WTC11 (cell line): ENCODE results near the gene MVK. TPM values are rescaled to one million over a fixed set of nuclear protein-coding genes. Genes with fewer than 3 reads are reported as not detected.

Source experiments
- ATAC-seq: fragments of 200-7000 bp; cut with Tn5 transposase; 2 replicates; pipeline ENCODE4 v1.10.0; 2021; ENCODE audit warnings: mild to moderate bottlenecking, moderate library complexity
- Bru-seq: library from RNA; stranded (reverse); fragments of 400-500 nt; gene quantifications from one replicate; lab custom pipeline; 2021; lab: Mats Ljungman, UMichigan
- CTCF ChIA-PET: fragments of 300-600 bp; sonication (Branson Sonifier 250); formaldehyde crosslinking; loops from one replicate; lab custom pipeline; 2021; ENCODE audit warnings: antibody characterized with exemption; lab: Charles Lee
- POLR2A ChIA-PET: fragments of 350-600 bp; sonication (Branson Sonifier 250); formaldehyde crosslinking; loops from one replicate; lab custom pipeline; 2021; ENCODE audit warnings: antibody characterized with exemption; lab: Charles Lee
- DNase-seq: peaks from one replicate; pipeline ENCODE4 v3.0.0; 2021; ENCODE audit warnings: low spot score
- H3K27ac Mint-ChIP-seq: 2 replicates; pipeline ENCODE4 v1.8.0; 2021; ENCODE audit warnings: mixed read lengths
- H3K27me3 Mint-ChIP-seq: 2 replicates; pipeline ENCODE4 v1.8.0; 2021; ENCODE audit warnings: low read depth, mild to moderate bottlenecking, moderate library complexity, mixed read lengths
- H3K36me3 Mint-ChIP-seq: 2 replicates; pipeline ENCODE4 v1.8.0; 2021; ENCODE audit warnings: mixed read lengths
- H3K4me1 Mint-ChIP-seq: 2 replicates; pipeline ENCODE4 v1.8.0; 2022; ENCODE audit warnings: mixed read lengths
- H3K4me3 Mint-ChIP-seq: 2 replicates; pipeline ENCODE4 v1.8.0; 2021; ENCODE audit warnings: mild to moderate bottlenecking, moderate library complexity, mixed read lengths
- H3K9me3 Mint-ChIP-seq: 2 replicates; pipeline ENCODE4 v1.8.0; 2021; ENCODE audit warnings: mixed read lengths
- GABPB1 ChIP-seq: sonication (generic); formaldehyde crosslinking; IDR thresholded peaks from 2 replicates; pipeline ENCODE4 v1.8.1; 2023; ENCODE audit warnings: mild to moderate bottlenecking, missing genetic modification reagents
- JUN ChIP-seq: sonication (generic); formaldehyde crosslinking; IDR thresholded peaks from 2 replicates; pipeline ENCODE4 v1.8.0; 2023; ENCODE audit warnings: mild to moderate bottlenecking, missing genetic modification reagents
- MYBL2 ChIP-seq: sonication (generic); formaldehyde crosslinking; IDR thresholded peaks from 2 replicates; pipeline ENCODE4 v1.8.1; 2023; ENCODE audit warnings: mild to moderate bottlenecking, moderate library complexity, missing genetic modification reagents
- RELA ChIP-seq: sonication (generic); formaldehyde crosslinking; IDR thresholded peaks from 2 replicates; pipeline ENCODE4 v1.8.1; 2022; ENCODE audit warnings: missing genetic modification reagents, mild to moderate bottlenecking, borderline replicate concordance
- SOX15 ChIP-seq: fragments of 250-450 bp; sonication (Bioruptor Pico); IDR thresholded peaks from 2 replicates; pipeline ENCODE4 v1.9.0; 2021; ENCODE audit warnings: mild to moderate bottlenecking
- SP1 ChIP-seq: sonication (generic); formaldehyde crosslinking; conservative IDR thresholded peaks from 2 replicates; pipeline ENCODE4 v1.8.1; 2022; ENCODE audit warnings: missing genetic modification reagents
- TEAD4 ChIP-seq: sonication (generic); formaldehyde crosslinking; IDR thresholded peaks from 2 replicates; pipeline ENCODE4 v1.8.0; 2022; ENCODE audit warnings: mild to moderate bottlenecking, missing genetic modification reagents
- ZNF232 ChIP-seq: sonication (generic); formaldehyde crosslinking; IDR thresholded peaks from 2 replicates; pipeline ENCODE4 v1.8.0; 2022; ENCODE audit warnings: mild to moderate bottlenecking, missing genetic modification reagents
- long read RNA-seq, 3 experiments: library from RNA in 1 of 3; library from capped mRNA in 1 of 3; library from polyadenylated mRNA in 1 of 3; unstranded in 2 of 3; stranded (forward) in 1 of 3; transcript quantifications; one replicate each; pipeline ENCODE4 v2.0.0, GENCODE V29; 2021
- total RNA-seq: library from RNA; stranded (reverse); gene quantifications from 3 replicates; pipeline ENCODE4 v1.2.3, GENCODE V29; 2021
- TF ChIP-seq, protein P1 (sequence below): sonication (generic); formaldehyde crosslinking; IDR thresholded peaks from 2 replicates; pipeline ENCODE4 v1.8.1; 2022; ENCODE audit warnings: mild to moderate bottlenecking, missing genetic modification reagents, moderate library complexity, borderline replicate concordance
- TF ChIP-seq, protein P2 (sequence below): sonication (generic); formaldehyde crosslinking; IDR thresholded peaks from 2 replicates; pipeline ENCODE4 v1.8.0; 2023; ENCODE audit warnings: missing genetic modification reagents, mild to moderate bottlenecking, borderline replicate concordance
- TF ChIP-seq, protein P3 (sequence below): fragments of 250-450 bp; sonication (Bioruptor Pico); IDR thresholded peaks from 2 replicates; pipeline ENCODE4 v1.9.0; 2021; ENCODE audit warnings: mild to moderate bottlenecking, borderline replicate concordance
- TF ChIP-seq, protein P4 (sequence below): fragments of 250-450 bp; sonication (Bioruptor Pico); IDR thresholded peaks from 2 replicates; pipeline ENCODE4 v1.9.0; 2021; ENCODE audit warnings: mild to moderate bottlenecking
- TF ChIP-seq, protein P5 (sequence below): sonication (generic); formaldehyde crosslinking; IDR thresholded peaks from 2 replicates; pipeline ENCODE4 v1.8.1; 2022; ENCODE audit warnings: missing genetic modification reagents, borderline replicate concordance
- TF ChIP-seq, protein P6 (sequence below): sonication (generic); formaldehyde crosslinking; IDR thresholded peaks from 2 replicates; pipeline ENCODE4 v1.8.0; 2022; ENCODE audit warnings: mild to moderate bottlenecking, missing genetic modification reagents
- TF ChIP-seq, protein P7 (sequence below): sonication (generic); formaldehyde crosslinking; IDR thresholded peaks from 2 replicates; pipeline ENCODE4 v1.8.0; 2022; ENCODE audit warnings: missing genetic modification reagents

Gene MVK
- total RNA-seq (13.2 to 15.3 TPM (median 13.9 TPM) in 3 replicates), Bru-seq, nascent RNA (percentile 67 among the genes with signal in this experiment)
- long read RNA-seq, experiment 1, transcript MVK-202 (10 exons, 1,770 nt): minor isoform, 8 of 86 reads
- long read RNA-seq, experiment 1, transcript MVK-203 (9 exons, 1,644 nt): minor isoform, 5 of 86 reads
- long read RNA-seq, experiment 1, transcript MVK-201 (11 exons, 1,956 nt): major isoform, 68 of 86 reads
- long read RNA-seq, experiment 1, partial matches to known transcripts: 0 of 86 reads
- long read RNA-seq, experiment 1, other reads (novel, unspliced or antisense): 4 of 86 reads
- long read RNA-seq, experiment 2, transcript MVK-201 (11 exons, 1,956 nt): major isoform, 12 of 27 reads
- long read RNA-seq, experiment 2, partial matches to known transcripts: 5 of 27 reads
- long read RNA-seq, experiment 2, other reads (novel, unspliced or antisense): 7 of 27 reads
- long read RNA-seq, experiment 3, transcript MVK-202 (10 exons, 1,770 nt): minor isoform, 7 of 46 reads
- long read RNA-seq, experiment 3, transcript MVK-201 (11 exons, 1,956 nt): major isoform, 29 of 46 reads
- long read RNA-seq, experiment 3, partial matches to known transcripts: 2 of 46 reads
- long read RNA-seq, experiment 3, other reads (novel, unspliced or antisense): 5 of 46 reads

DNA sequence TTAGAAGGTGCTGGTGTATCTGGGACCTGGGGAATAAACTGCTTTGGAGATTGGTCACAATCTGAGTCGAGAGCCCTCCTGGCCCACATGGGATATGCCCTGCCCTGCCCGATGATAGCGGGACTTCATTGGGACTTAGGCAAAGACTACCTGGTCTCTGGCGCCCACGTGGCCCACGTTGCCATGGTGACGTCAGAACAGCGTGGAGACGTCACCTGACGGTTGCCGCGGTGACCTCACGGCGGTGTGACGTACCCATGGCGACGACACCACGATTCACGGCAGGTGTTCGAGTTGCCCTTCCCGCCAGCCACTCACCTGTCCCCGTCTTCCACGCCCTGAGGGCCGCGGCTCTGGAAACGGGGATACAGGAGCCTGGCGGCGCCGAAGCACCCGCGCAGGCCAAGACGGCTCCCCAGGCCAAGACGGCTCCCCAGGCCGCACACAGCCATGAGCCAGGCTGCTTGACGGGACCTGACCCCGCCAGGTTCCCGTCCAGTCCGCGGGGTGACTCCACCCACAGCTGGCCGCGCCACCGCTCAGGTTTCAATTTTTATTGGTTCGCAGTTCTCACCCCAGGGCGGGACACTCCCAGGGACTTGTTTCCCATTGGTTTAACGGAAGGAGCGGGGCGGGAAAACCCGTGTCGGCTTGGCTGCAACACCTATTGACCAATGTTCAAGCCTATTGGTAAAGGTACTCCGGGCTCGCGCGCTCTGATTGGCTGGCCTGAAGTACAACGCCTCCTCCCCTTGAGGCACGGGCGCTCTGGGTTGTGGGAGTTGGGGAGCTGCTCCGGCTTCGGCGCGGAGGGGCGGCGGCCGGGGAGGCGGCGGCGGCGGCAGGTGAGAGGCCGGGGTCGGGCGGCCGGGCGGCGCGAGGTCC lies at the start of gene MVK, which contains the start of gene MMAB:
TSS of gene MVK (plus strand) at position 766 of the 885 bp plus-strand sequence. CDS start 1,029 bp downstream, outside the sequence.
TSS of gene MMAB (minus strand) at position 476 of the 885 bp plus-strand sequence. CDS start at position 452, 24 bp downstream.
- ChIA-PET CTCF (interaction anchor here (0.8 to 2.2 kb wide), 12 partner anchors 9 to 461 kb away, joined by 3 to 13 read pairs (median 4); no protein-coding TSS in a partner anchor), POLR2A (no interaction called here)
- peak; percentile 98 for ATAC-seq
- peaks cover 17% of the 10 kb centered on the region for H3K4me1 Mint-ChIP-seq
- H3K36me3 Mint-ChIP-seq: peaks cover 20% of the 10 kb centered on the region
- H3K9me3 Mint-ChIP-seq: no peaks in the 10 kb centered on the region
- H3K27me3 Mint-ChIP-seq: no peaks in the 10 kb centered on the region
- DNase-seq: peak; percentile 99
- peak within 1 kb of the TSS; percentile 97 for H3K27ac Mint-ChIP-seq
- peak within 1 kb of the TSS; percentile 81 for H3K4me3 Mint-ChIP-seq
- TF ChIP-seq SOX15 (CRISPR knock-in tag): no peak
- TF ChIP-seq MYBL2 (CRISPR knock-in tag): peak; percentile 96
- TF ChIP-seq, protein P1, sequence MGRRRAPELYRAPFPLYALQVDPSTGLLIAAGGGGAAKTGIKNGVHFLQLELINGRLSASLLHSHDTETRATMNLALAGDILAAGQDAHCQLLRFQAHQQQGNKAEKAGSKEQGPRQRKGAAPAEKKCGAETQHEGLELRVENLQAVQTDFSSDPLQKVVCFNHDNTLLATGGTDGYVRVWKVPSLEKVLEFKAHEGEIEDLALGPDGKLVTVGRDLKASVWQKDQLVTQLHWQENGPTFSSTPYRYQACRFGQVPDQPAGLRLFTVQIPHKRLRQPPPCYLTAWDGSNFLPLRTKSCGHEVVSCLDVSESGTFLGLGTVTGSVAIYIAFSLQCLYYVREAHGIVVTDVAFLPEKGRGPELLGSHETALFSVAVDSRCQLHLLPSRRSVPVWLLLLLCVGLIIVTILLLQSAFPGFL (CRISPR knock-in tag): no peak
- TF ChIP-seq GABPB1 (CRISPR knock-in tag): peak; percentile 76
- TF ChIP-seq, protein P2, sequence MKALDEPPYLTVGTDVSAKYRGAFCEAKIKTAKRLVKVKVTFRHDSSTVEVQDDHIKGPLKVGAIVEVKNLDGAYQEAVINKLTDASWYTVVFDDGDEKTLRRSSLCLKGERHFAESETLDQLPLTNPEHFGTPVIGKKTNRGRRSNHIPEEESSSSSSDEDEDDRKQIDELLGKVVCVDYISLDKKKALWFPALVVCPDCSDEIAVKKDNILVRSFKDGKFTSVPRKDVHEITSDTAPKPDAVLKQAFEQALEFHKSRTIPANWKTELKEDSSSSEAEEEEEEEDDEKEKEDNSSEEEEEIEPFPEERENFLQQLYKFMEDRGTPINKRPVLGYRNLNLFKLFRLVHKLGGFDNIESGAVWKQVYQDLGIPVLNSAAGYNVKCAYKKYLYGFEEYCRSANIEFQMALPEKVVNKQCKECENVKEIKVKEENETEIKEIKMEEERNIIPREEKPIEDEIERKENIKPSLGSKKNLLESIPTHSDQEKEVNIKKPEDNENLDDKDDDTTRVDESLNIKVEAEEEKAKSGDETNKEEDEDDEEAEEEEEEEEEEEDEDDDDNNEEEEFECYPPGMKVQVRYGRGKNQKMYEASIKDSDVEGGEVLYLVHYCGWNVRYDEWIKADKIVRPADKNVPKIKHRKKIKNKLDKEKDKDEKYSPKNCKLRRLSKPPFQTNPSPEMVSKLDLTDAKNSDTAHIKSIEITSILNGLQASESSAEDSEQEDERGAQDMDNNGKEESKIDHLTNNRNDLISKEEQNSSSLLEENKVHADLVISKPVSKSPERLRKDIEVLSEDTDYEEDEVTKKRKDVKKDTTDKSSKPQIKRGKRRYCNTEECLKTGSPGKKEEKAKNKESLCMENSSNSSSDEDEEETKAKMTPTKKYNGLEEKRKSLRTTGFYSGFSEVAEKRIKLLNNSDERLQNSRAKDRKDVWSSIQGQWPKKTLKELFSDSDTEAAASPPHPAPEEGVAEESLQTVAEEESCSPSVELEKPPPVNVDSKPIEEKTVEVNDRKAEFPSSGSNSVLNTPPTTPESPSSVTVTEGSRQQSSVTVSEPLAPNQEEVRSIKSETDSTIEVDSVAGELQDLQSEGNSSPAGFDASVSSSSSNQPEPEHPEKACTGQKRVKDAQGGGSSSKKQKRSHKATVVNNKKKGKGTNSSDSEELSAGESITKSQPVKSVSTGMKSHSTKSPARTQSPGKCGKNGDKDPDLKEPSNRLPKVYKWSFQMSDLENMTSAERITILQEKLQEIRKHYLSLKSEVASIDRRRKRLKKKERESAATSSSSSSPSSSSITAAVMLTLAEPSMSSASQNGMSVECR (CRISPR knock-in tag): peak; percentile 95; the same call in 1 of the 2 replicates
- TF ChIP-seq, protein P3, sequence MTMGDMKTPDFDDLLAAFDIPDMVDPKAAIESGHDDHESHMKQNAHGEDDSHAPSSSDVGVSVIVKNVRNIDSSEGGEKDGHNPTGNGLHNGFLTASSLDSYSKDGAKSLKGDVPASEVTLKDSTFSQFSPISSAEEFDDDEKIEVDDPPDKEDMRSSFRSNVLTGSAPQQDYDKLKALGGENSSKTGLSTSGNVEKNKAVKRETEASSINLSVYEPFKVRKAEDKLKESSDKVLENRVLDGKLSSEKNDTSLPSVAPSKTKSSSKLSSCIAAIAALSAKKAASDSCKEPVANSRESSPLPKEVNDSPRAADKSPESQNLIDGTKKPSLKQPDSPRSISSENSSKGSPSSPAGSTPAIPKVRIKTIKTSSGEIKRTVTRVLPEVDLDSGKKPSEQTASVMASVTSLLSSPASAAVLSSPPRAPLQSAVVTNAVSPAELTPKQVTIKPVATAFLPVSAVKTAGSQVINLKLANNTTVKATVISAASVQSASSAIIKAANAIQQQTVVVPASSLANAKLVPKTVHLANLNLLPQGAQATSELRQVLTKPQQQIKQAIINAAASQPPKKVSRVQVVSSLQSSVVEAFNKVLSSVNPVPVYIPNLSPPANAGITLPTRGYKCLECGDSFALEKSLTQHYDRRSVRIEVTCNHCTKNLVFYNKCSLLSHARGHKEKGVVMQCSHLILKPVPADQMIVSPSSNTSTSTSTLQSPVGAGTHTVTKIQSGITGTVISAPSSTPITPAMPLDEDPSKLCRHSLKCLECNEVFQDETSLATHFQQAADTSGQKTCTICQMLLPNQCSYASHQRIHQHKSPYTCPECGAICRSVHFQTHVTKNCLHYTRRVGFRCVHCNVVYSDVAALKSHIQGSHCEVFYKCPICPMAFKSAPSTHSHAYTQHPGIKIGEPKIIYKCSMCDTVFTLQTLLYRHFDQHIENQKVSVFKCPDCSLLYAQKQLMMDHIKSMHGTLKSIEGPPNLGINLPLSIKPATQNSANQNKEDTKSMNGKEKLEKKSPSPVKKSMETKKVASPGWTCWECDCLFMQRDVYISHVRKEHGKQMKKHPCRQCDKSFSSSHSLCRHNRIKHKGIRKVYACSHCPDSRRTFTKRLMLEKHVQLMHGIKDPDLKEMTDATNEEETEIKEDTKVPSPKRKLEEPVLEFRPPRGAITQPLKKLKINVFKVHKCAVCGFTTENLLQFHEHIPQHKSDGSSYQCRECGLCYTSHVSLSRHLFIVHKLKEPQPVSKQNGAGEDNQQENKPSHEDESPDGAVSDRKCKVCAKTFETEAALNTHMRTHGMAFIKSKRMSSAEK (CRISPR knock-in tag): no peak
- no peak for TF ChIP-seq TEAD4 (CRISPR knock-in tag)
- TF ChIP-seq, protein P4, sequence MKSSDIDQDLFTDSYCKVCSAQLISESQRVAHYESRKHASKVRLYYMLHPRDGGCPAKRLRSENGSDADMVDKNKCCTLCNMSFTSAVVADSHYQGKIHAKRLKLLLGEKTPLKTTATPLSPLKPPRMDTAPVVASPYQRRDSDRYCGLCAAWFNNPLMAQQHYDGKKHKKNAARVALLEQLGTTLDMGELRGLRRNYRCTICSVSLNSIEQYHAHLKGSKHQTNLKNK (CRISPR knock-in tag): no peak
- TF ChIP-seq SP1 (CRISPR knock-in tag): peak; percentile 92
- TF ChIP-seq JUN (CRISPR knock-in tag): no peak
- TF ChIP-seq, protein P5, sequence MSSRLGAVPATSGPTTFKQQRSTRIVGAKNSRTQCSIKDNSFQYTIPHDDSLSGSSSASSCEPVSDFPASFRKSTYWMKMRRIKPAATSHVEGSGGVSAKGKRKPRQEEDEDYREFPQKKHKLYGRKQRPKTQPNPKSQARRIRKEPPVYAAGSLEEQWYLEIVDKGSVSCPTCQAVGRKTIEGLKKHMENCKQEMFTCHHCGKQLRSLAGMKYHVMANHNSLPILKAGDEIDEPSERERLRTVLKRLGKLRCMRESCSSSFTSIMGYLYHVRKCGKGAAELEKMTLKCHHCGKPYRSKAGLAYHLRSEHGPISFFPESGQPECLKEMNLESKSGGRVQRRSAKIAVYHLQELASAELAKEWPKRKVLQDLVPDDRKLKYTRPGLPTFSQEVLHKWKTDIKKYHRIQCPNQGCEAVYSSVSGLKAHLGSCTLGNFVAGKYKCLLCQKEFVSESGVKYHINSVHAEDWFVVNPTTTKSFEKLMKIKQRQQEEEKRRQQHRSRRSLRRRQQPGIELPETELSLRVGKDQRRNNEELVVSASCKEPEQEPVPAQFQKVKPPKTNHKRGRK: no peak
- no peak for TF ChIP-seq RELA
- TF ChIP-seq, protein P6, sequence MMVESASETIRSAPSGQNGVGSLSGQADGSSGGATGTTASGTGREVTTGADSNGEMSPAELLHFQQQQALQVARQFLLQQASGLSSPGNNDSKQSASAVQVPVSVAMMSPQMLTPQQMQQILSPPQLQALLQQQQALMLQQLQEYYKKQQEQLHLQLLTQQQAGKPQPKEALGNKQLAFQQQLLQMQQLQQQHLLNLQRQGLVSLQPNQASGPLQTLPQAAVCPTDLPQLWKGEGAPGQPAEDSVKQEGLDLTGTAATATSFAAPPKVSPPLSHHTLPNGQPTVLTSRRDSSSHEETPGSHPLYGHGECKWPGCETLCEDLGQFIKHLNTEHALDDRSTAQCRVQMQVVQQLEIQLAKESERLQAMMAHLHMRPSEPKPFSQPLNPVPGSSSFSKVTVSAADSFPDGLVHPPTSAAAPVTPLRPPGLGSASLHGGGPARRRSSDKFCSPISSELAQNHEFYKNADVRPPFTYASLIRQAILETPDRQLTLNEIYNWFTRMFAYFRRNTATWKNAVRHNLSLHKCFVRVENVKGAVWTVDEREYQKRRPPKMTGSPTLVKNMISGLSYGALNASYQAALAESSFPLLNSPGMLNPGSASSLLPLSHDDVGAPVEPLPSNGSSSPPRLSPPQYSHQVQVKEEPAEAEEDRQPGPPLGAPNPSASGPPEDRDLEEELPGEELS (CRISPR knock-in tag): peak; percentile 82
- TF ChIP-seq, protein P7, sequence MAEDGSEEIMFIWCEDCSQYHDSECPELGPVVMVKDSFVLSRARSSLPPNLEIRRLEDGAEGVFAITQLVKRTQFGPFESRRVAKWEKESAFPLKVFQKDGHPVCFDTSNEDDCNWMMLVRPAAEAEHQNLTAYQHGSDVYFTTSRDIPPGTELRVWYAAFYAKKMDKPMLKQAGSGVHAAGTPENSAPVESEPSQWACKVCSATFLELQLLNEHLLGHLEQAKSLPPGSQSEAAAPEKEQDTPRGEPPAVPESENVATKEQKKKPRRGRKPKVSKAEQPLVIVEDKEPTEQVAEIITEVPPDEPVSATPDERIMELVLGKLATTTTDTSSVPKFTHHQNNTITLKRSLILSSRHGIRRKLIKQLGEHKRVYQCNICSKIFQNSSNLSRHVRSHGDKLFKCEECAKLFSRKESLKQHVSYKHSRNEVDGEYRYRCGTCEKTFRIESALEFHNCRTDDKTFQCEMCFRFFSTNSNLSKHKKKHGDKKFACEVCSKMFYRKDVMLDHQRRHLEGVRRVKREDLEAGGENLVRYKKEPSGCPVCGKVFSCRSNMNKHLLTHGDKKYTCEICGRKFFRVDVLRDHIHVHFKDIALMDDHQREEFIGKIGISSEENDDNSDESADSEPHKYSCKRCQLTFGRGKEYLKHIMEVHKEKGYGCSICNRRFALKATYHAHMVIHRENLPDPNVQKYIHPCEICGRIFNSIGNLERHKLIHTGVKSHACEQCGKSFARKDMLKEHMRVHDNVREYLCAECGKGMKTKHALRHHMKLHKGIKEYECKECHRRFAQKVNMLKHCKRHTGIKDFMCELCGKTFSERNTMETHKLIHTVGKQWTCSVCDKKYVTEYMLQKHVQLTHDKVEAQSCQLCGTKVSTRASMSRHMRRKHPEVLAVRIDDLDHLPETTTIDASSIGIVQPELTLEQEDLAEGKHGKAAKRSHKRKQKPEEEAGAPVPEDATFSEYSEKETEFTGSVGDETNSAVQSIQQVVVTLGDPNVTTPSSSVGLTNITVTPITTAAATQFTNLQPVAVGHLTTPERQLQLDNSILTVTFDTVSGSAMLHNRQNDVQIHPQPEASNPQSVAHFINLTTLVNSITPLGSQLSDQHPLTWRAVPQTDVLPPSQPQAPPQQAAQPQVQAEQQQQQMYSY (CRISPR knock-in tag): no peak
- TF ChIP-seq ZNF232: peak; percentile 74
